DND-41 (cell line): ENCODE measurements around the gene MUCL3.
A peak's percentile ranks its signal among the peaks of the same experiment; 100 is the strongest.

Experiments
- ATAC-seq: fragments of 200-7000 bp; cut with Tn5 transposase; 3 replicates; pipeline ENCODE4 v1.9.1; 2021; ENCODE audit warnings: low read depth; ENCODE audit not compliant: insufficient read depth
- DNase-seq: peaks from one replicate; pipeline ENCODE4 v3.0.0-alpha.2; 2020
- H2AFZ ChIP-seq: 2 replicates; pipeline ENCODE4 v1.6.0; 2012; ENCODE audit warnings: low read depth, low read length
- H3K27ac ChIP-seq: 2 replicates; pipeline ENCODE4 v1.5.1; 2012; ENCODE audit warnings: low read length, inconsistent platforms
- H3K27me3 ChIP-seq: fragments of 200-600 bp; sonication (generic); 2 replicates; pipeline ENCODE4 v1.6.0; 2012; ENCODE audit warnings: low read length, mild to moderate bottlenecking, inconsistent platforms; ENCODE audit not compliant: insufficient read depth, poor library complexity
- H3K36me3 ChIP-seq: 2 replicates; pipeline ENCODE4 v1.5.1; 2012; ENCODE audit warnings: low read length, inconsistent platforms; ENCODE audit not compliant: insufficient read depth
- H3K4me1 ChIP-seq: 2 replicates; pipeline ENCODE4 v1.5.1; 2012; ENCODE audit warnings: mild to moderate bottlenecking, low read length; ENCODE audit not compliant: insufficient read depth
- H3K4me2 ChIP-seq: 2 replicates; pipeline ENCODE4 v1.6.0; 2012; ENCODE audit warnings: mild to moderate bottlenecking, moderate library complexity, low read length, inconsistent platforms; ENCODE audit not compliant: insufficient read depth
- H3K4me3 ChIP-seq, 2 experiments: fragments of 200-600 bp in 1 of 2; shearing (Covaris generic) in 1 of 2; 2 replicates each; pipeline ENCODE4 v1.5.1; 2012 to 2016; ENCODE audit warnings: inconsistent platforms in 2 of 2, low read length in 2 of 2, mild to moderate bottlenecking in 2 of 2, low read depth in 1 of 2, moderate library complexity in 1 of 2
- H3K79me2 ChIP-seq: 2 replicates; pipeline ENCODE4 v1.6.0; 2012; ENCODE audit warnings: low read length, inconsistent platforms; ENCODE audit not compliant: insufficient read depth
- H3K9ac ChIP-seq: 2 replicates; pipeline ENCODE4 v1.6.0; 2012; ENCODE audit warnings: low read depth, mild to moderate bottlenecking, inconsistent platforms, low read length, moderate library complexity
- H3K9me3 ChIP-seq: 2 replicates; pipeline ENCODE4 v1.5.1; 2012; ENCODE audit warnings: low read length, moderate library complexity, mild to moderate bottlenecking, inconsistent platforms; ENCODE audit not compliant: insufficient read depth, severe bottlenecking
- H4K20me1 ChIP-seq: 2 replicates; pipeline ENCODE4 v1.6.0; 2012; ENCODE audit warnings: low read length; ENCODE audit not compliant: insufficient read depth
- EZH2 ChIP-seq: IDR thresholded peaks from 3 replicates; pipeline ENCODE4 v1.6.1; 2012; ENCODE audit warnings: borderline replicate concordance, low read depth, mild to moderate bottlenecking, moderate library complexity, low read length, inconsistent platforms; ENCODE audit not compliant: severe bottlenecking
- TF ChIP-seq, protein P1 (sequence below): IDR thresholded peaks from 2 replicates; pipeline ENCODE4 v1.5.1; 2012; ENCODE audit warnings: borderline replicate concordance, low read length, moderate library complexity, mild to moderate bottlenecking; ENCODE audit not compliant: poor library complexity, severe bottlenecking; ENCODE audit errors: extremely low read depth

Gene MUCL3

DNA sequence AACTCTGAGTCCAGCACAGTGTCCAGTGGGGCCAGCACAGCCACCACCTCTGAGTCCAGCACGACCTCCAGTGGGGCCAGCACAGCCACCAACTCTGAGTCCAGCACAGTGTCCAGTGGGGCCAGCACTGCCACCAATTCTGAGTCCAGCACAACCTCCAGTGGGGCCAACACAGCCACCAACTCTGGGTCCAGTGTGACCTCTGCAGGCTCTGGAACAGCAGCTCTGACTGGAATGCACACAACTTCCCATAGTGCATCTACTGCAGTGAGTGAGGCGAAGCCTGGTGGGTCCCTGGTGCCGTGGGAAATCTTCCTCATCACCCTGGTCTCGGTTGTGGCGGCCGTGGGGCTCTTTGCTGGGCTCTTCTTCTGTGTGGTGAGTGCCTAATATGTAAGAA is 46.5 kb downstream of the MUCL3 start:
- no peaks in the 10 kb centered on the region for H3K9me3 ChIP-seq
- H3K4me3 ChIP-seq = no peak overlapping the region
- no peaks in the 10 kb centered on the region for H3K36me3 ChIP-seq
- peaks cover 8% of the 10 kb centered on the region for H3K4me1 ChIP-seq
- no peak overlapping the region for H3K9ac ChIP-seq
- peaks cover 3% of the 10 kb centered on the region for H3K27me3 ChIP-seq
- no peak overlapping the region for H3K4me2 ChIP-seq
- no peak overlapping the region for H3K27ac ChIP-seq
- DNase-seq (no peak), ATAC-seq (no peak)
- TF ChIP-seq EZH2 = no peak
- TF ChIP-seq, protein P1, sequence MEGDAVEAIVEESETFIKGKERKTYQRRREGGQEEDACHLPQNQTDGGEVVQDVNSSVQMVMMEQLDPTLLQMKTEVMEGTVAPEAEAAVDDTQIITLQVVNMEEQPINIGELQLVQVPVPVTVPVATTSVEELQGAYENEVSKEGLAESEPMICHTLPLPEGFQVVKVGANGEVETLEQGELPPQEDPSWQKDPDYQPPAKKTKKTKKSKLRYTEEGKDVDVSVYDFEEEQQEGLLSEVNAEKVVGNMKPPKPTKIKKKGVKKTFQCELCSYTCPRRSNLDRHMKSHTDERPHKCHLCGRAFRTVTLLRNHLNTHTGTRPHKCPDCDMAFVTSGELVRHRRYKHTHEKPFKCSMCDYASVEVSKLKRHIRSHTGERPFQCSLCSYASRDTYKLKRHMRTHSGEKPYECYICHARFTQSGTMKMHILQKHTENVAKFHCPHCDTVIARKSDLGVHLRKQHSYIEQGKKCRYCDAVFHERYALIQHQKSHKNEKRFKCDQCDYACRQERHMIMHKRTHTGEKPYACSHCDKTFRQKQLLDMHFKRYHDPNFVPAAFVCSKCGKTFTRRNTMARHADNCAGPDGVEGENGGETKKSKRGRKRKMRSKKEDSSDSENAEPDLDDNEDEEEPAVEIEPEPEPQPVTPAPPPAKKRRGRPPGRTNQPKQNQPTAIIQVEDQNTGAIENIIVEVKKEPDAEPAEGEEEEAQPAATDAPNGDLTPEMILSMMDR = no peak
- H4K20me1 ChIP-seq = no peaks in the 10 kb centered on the region
- no peak overlapping the region for H2AFZ ChIP-seq
- H3K79me2 ChIP-seq = no peaks in the 10 kb centered on the region

DNA sequence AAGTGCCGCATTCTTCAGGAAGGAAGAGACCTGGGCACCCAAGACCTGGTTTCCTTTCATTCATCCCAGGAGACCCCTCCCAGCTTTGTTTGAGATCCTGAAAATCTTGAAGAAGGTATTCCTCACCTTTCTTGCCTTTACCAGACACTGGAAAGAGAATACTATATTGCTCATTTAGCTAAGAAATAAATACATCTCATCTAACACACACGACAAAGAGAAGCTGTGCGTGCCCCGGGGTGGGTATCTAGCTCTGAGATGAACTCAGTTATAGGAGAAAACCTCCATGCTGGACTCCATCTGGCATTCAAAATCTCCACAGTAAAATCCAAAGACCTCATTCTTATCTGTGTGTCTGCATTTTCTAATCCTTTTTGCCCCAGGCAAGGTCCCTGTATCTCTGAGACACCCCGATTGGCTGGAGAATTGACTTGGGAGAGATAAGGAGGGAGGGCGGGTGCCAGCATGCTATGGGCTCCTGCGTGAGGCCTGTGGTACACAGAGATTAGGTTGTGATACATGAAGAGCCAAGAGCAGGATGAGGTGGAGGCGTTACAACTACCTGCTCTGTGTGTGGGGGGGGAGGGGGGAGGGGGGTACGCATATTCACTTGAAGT is 47.5 kb downstream of the MUCL3 start:
- Histone ChIP-seq H3K4me2 (no peak overlapping the region), H3K36me3 (no peaks in the 10 kb centered on the region), H3K9me3 (no peaks in the 10 kb centered on the region), H3K9ac (no peak overlapping the region), H3K27ac (no peak overlapping the region), H3K4me1 (peaks cover 8% of the 10 kb centered on the region), H4K20me1 (no peaks in the 10 kb centered on the region), H3K4me3 (no peak overlapping the region), H3K27me3 (no peaks in the 10 kb centered on the region), H3K79me2 (no peaks in the 10 kb centered on the region), H2AFZ (no peak overlapping the region)
- TF ChIP-seq, protein P1 = no peak
- no peak for TF ChIP-seq EZH2
- DNase-seq (no peak), ATAC-seq (no peak)

DNA sequence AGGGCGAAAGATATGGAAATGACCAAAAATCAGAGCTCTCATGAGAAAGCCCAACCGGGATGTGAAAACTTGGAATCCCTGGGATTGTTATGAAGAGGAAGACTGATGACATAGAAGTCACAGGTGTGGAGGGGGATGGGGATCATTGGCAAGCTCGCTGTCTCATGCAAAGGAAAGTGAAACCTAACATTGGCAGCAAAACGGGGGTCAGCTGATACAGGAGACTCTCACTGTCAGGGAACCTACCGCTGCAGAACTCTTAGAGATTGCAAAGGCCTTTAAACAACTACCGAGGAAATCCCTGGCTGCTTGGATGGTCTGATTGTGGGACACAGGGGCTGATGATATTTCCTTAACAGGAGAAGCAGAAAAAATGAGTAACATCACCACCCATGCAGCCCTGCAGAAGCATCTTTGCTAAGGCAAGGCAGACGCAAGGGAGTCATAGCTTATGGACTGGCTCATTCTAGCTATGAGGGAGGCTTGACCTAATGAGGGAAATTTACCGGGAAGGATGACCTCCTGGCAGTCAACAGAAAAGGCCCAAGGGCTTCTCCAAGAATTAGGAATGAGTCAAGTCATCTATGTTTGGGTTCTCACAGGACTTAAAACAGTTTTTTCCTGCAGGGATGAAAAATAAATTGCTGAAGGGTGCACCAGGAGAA is 49.8 kb downstream of the MUCL3 start:
- Histone ChIP-seq H3K4me2 (peak overlapping the region; percentile 41), H3K36me3 (no peaks in the 10 kb centered on the region), H3K9ac (no peak overlapping the region), H3K4me3 (no peak overlapping the region), H3K27ac (no peak overlapping the region), H3K79me2 (no peaks in the 10 kb centered on the region), H3K27me3 (no peaks in the 10 kb centered on the region), H2AFZ (peak overlapping the region; percentile 15), H4K20me1 (no peaks in the 10 kb centered on the region), H3K4me1 (peaks cover 8% of the 10 kb centered on the region), H3K9me3 (no peaks in the 10 kb centered on the region)
- no peak for TF ChIP-seq EZH2
- TF ChIP-seq, protein P1 = no peak
- DNase-seq (peak; percentile 41), ATAC-seq (peak; percentile 85)
